Heart left ventricle (tissue), 13 donors: Measurements from ENCODE around the gene NCDN.

Experiments used
- POLR2A ChIP-seq, 2 donors: fragments of 450-650 bp; IDR thresholded peaks; one replicate each; pipeline ENCODE4 v1.6.1; 2017; ENCODE audit warnings: antibody characterized with exemption in 2 of 2, mild to moderate bottlenecking in 2 of 2, moderate library complexity in 2 of 2
- TF ChIP-seq, protein P1 (sequence below), 12 donors: fragments of 200-600 bp; sonication (generic) in 4 of 12; IDR thresholded peaks; one replicate each; pipeline versions ENCODE4 v1.5.0 to v1.8.0; 2018 to 2022; ENCODE audit warnings: antibody characterized with exemption in 12 of 12, mild to moderate bottlenecking in 5 of 12
- donor health status: ischemic (EF 13 %, LVEDD 7.1; RV severe dilation, severe dysfunction).
- donor health status: DM: no; HTN: yes; CAD: no.
- donor health status: DM: no; HTN: no; CAD: no.
- donor health status: ischemic (EF 25% LVEDD 6.9; RV normal size, moderate dysfunction).
- donor health status: ischemic (EF 25% LVEDD 5.7; RV mildly dilated, moderate dysfunction).
- donor health status: ischemic (EF 35%, LVEDD 5.7; RV mildly dilated, moderate dysfunction).
- donor health status: nonischemic (EF 11% LVEDD 7.7; RV severe dilation, severe dysfunction).
- donor health status: DM: yes; HTN: yes; CAD: no.
- donor health status: PGD.
- donor health status: ischemic (EF 29% LVEDD 5.4; RV normal size, mild dysfunction).
- donor health status: nonischemic (EF 23%, LVEDD 6.1; RV moderate dilation, normal function).

- TF ChIP-seq POLR2A (IDR thresholded peaks at IDR 0.05) = no peak
- TF ChIP-seq, protein P1, sequence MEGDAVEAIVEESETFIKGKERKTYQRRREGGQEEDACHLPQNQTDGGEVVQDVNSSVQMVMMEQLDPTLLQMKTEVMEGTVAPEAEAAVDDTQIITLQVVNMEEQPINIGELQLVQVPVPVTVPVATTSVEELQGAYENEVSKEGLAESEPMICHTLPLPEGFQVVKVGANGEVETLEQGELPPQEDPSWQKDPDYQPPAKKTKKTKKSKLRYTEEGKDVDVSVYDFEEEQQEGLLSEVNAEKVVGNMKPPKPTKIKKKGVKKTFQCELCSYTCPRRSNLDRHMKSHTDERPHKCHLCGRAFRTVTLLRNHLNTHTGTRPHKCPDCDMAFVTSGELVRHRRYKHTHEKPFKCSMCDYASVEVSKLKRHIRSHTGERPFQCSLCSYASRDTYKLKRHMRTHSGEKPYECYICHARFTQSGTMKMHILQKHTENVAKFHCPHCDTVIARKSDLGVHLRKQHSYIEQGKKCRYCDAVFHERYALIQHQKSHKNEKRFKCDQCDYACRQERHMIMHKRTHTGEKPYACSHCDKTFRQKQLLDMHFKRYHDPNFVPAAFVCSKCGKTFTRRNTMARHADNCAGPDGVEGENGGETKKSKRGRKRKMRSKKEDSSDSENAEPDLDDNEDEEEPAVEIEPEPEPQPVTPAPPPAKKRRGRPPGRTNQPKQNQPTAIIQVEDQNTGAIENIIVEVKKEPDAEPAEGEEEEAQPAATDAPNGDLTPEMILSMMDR (IDR thresholded peaks at IDR 0.05) = no peak
Observed at GRCh38 chr1:35585281-35585680, 27.7 kb downstream of the NCDN start.
